HepG2 (cell line): ENCODE measurements around the gene KLHL36. TPM values are rescaled to one million over a fixed set of nuclear protein-coding genes. Genes with fewer than 3 reads are reported as not detected.
A peak's percentile ranks its signal among the peaks of the same experiment; 100 is the strongest.

ENCODE experiments used
- ATAC-seq: fragments of 200-7000 bp; cut with Tn5 transposase; 3 replicates; pipeline ENCODE4 v1.9.1; 2020; ENCODE audit warnings: mild to moderate bottlenecking, moderate library complexity
- BruUV-seq: library from RNA; stranded (reverse); fragments of 400-500 nt; replicated peaks from 2 replicates; lab custom pipeline; 2021; lab: Mats Ljungman, UMichigan
- CTCF ChIA-PET: fragments of 300-600 bp; formaldehyde crosslinking; extraction: SDS; loops from one replicate; lab custom pipeline; 2021; ENCODE audit warnings: low total read pairs, inconsistent platforms, low intra/inter-chr PET ratio; lab: Yijun Ruan, JAX
- POLR2A ChIA-PET: fragments of 350-600 bp; sonication (Branson Sonifier 250); formaldehyde crosslinking; loops from one replicate; lab custom pipeline; 2020; ENCODE audit warnings: antibody characterized with exemption, inconsistent platforms; lab: Yijun Ruan, JAX
- DNase-seq: peaks from one replicate; pipeline ENCODE4 v3.0.0-alpha.2; 2015; ENCODE audit warnings: low spot score
- FAIRE-seq: peaks from 3 replicates; lab custom pipeline; 2011; peaks lifted over from hg19 to GRCh38; lab: Jason Lieb, UNC
- H2AFZ ChIP-seq: one replicate; pipeline ENCODE4 v1.6.1; 2011; ENCODE audit warnings: low read length, inconsistent platforms
- H3K27ac ChIP-seq: fragments of 300-600 bp; 3 replicates; pipeline ENCODE4 v1.8.0; 2011; ENCODE audit warnings: mixed run types, mild to moderate bottlenecking, mixed read lengths, low read length, inconsistent platforms; ENCODE audit not compliant: insufficient read depth; ENCODE audit errors: extremely low read length
- H3K27me3 ChIP-seq, 2 experiments: fragments of 200-600 bp in 1 of 2; 2 replicates in 1 of 2; 3 replicates in 1 of 2; pipeline versions ENCODE4 v1.6.0 to v1.8.0; 2011; ENCODE audit warnings: low read length in 2 of 2, mild to moderate bottlenecking in 2 of 2, moderate library complexity in 2 of 2, inconsistent platforms in 1 of 2; ENCODE audit not compliant: insufficient read depth in 2 of 2, control insufficient read depth in 1 of 2
- H3K36me3 ChIP-seq, 2 experiments: fragments of 200-600 bp in 1 of 2; replicated peaks in 1 of 2; 2 replicates in 1 of 2; 3 replicates in 1 of 2; pipeline versions ENCODE4 v1.5.1 to v1.8.0; 2011; ENCODE audit warnings: low read length in 2 of 2, inconsistent platforms in 1 of 2; ENCODE audit not compliant: insufficient read depth in 2 of 2, control insufficient read depth in 1 of 2
- H3K4me1 ChIP-seq: 2 replicates; pipeline ENCODE4 v1.5.1; 2012; ENCODE audit warnings: low read length, inconsistent platforms; ENCODE audit not compliant: insufficient read depth
- H3K4me2 ChIP-seq: 2 replicates; pipeline ENCODE4 v1.6.0; 2011; ENCODE audit warnings: low read depth, low read length, inconsistent platforms
- H3K4me3 ChIP-seq, 3 experiments: fragments of 200-600 bp in 1 of 3; sonication (generic), shearing (Covaris generic) in 1 of 3; replicated peaks in 1 of 3; 2 replicates each; pipeline ENCODE4 v1.5.1; 2011 to 2016; ENCODE audit warnings: low read length in 3 of 3, inconsistent platforms in 2 of 3, low read depth in 2 of 3, mild to moderate bottlenecking in 2 of 3, control low read depth in 1 of 3, mixed read lengths in 1 of 3; ENCODE audit not compliant: insufficient read depth in 1 of 3
- H3K79me2 ChIP-seq: one replicate; pipeline ENCODE4 v1.6.1; 2011; ENCODE audit warnings: low read length, inconsistent platforms; ENCODE audit not compliant: insufficient read depth
- H3K9ac ChIP-seq: 2 replicates; pipeline ENCODE4 v1.6.0; 2011; ENCODE audit warnings: mild to moderate bottlenecking, low read depth, low read length, inconsistent platforms; ENCODE audit not compliant: insufficient read depth
- H3K9me3 ChIP-seq: 2 replicates; pipeline ENCODE4 v1.5.1; 2012; ENCODE audit warnings: mild to moderate bottlenecking, low read length
- H4K20me1 ChIP-seq: 2 replicates; pipeline ENCODE4 v1.6.0; 2011; ENCODE audit warnings: inconsistent platforms, mild to moderate bottlenecking, low read length, moderate library complexity; ENCODE audit not compliant: insufficient read depth
- LCORL ChIP-seq, 2 experiments: fragments of 450-650 bp in 1 of 2; sonication (generic) in 1 of 2; formaldehyde crosslinking in 1 of 2; IDR thresholded peaks; 2 replicates each; pipeline versions ENCODE4 v1.5.0 to v1.6.1; 2017 to 2020; ENCODE audit warnings: antibody characterized with exemption in 1 of 2, missing genetic modification reagents in 1 of 2
- RNF2 ChIP-seq: fragments of 450-650 bp; conservative IDR thresholded peaks from 2 replicates; pipeline ENCODE4 v1.6.1; 2016; ENCODE audit warnings: low read depth
- ZMYM3 ChIP-seq: sonication (generic); formaldehyde crosslinking; IDR thresholded peaks from 2 replicates; pipeline ENCODE4 v1.5.1; 2020; ENCODE audit warnings: mild to moderate bottlenecking, missing genetic modification reagents
- ZNF629 ChIP-seq: sonication (generic); formaldehyde crosslinking; conservative IDR thresholded peaks from 2 replicates; pipeline ENCODE4 v1.5.0; 2020; ENCODE audit warnings: missing genetic modification reagents
- WGBS: methylation state at CpG from one replicate; pipeline ENCODE4 v1.1.6; 2017; ENCODE audit warnings: low lambda C conversion rate; 5-methylcytosine and 5-hydroxymethylcytosine counted together
- in situ Hi-C: cut with HindIII; loops from 2 replicates; pipeline ENCODE4 v1.10.0; 2017; ENCODE audit warnings: low pct_unique_long_range_greater_than_20kb; ENCODE audit not compliant: extremely low pct_ligation_motif_present
- intact Hi-C: fragments of 100-400 bp; cut with micrococcal nuclease; formaldehyde crosslinking; loops from one replicate; pipeline ENCODE4 v1.10.0; 2022; ENCODE audit not compliant: unreplicated experiment
- polyA plus RNA-seq, 8 experiments: library from polyadenylated mRNA; depleted of rRNA in 3 of 8; stranded (reverse) in 7 of 8; unstranded in 1 of 8; fragments of >200 nt; fragmentation: Illumina TruSeq in 4 of 8; extraction: Trizol in 4 of 8; gene quantifications; 2 replicates each; pipeline versions ENCODE4 v1.2.1 to v1.2.3, GENCODE V29; 2011 to 2016; ENCODE audit warnings: low read depth in 4 of 8, missing spikeins in 1 of 8, mixed read lengths in 1 of 8; ENCODE audit not compliant: insufficient read depth in 1 of 8
- total RNA-seq, 5 experiments: library from RNA; depleted of rRNA; stranded (reverse); fragments of >200 nt; fragmentation: Illumina TruSeq; extraction: Trizol; gene quantifications; 2 replicates each; pipeline ENCODE4 v1.2.3, GENCODE V29; 2016; ENCODE audit warnings: low read depth in 1 of 5
- TF ChIP-seq, protein P1 (sequence below): IDR thresholded peaks from 2 replicates; pipeline ENCODE4 v1.6.1; 2016; ENCODE audit warnings: low read depth, control low read depth
- TF ChIP-seq, protein P2 (sequence below): sonication (generic); formaldehyde crosslinking; IDR thresholded peaks from 2 replicates; pipeline ENCODE4 v1.4.0; 2020; ENCODE audit warnings: missing genetic modification reagents

KLHL36 gene
- total and polyA plus RNA-seq, 2 of the 13 experiments (the other 11 are each of a cell fraction or from before 2014, with no cell fraction given): 24.3 to 26.0 TPM

DNA sequence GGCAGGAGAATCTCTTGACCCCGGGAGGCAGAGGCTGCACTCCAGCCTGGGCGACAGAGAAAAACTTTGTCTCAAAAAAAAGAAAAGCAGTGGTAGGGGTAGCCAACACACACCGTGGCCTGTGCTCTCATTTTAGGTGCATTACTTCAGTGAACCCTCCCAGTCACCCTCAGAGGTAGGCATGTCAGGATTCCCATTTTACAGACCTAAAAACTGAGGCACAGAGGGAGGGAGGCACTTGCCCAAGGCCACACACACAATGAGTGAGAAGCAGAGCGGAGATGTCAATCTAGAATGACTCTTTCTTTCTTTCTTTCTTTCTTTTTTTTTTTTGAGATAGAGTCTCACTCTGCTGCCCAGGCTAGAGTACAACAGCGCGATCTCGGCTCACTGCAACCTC lies 35.6 kb upstream of the KLHL36 start:
- TF ChIP-seq ZNF629 (CRISPR knock-in tag): peak; percentile 81
- 0 out of 2 replicates have a peak, but pooled peaks have one; percentile 15 for TF ChIP-seq ZMYM3 (CRISPR knock-in tag)
- TF ChIP-seq RNF2: no peak
- TF ChIP-seq LCORL (IDR thresholded peaks at IDR 0.05): no peak
- TF ChIP-seq LCORL (CRISPR knock-in tag; IDR thresholded peaks at IDR 0.05): no peak
- TF ChIP-seq, protein P1, sequence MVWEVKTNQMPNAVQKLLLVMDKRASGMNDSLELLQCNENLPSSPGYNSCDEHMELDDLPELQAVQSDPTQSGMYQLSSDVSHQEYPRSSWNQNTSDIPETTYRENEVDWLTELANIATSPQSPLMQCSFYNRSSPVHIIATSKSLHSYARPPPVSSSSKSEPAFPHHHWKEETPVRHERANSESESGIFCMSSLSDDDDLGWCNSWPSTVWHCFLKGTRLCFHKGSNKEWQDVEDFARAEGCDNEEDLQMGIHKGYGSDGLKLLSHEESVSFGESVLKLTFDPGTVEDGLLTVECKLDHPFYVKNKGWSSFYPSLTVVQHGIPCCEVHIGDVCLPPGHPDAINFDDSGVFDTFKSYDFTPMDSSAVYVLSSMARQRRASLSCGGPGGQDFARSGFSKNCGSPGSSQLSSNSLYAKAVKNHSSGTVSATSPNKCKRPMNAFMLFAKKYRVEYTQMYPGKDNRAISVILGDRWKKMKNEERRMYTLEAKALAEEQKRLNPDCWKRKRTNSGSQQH (CRISPR knock-in tag): no peak
- TF ChIP-seq, protein P2, sequence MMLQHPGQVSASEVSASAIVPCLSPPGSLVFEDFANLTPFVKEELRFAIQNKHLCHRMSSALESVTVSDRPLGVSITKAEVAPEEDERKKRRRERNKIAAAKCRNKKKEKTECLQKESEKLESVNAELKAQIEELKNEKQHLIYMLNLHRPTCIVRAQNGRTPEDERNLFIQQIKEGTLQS (CRISPR knock-in tag): no peak
- TF ChIP-seq, all 625 proteins: peak for 2
- no peak overlapping the region for H2AFZ ChIP-seq
- WGBS: 96% methylated on average over 7 of the region's 7 CpGs
- H3K27ac ChIP-seq: no peak overlapping the region
- no peaks in the 10 kb centered on the region; a peak in 1 of 5 replicates for H3K27me3 ChIP-seq
- H3K36me3 ChIP-seq: peaks cover 0 to 1% of the 10 kb centered on the region in 2 experiments; a peak in 2 of 5 replicates
- no peaks in the 10 kb centered on the region for H3K79me2 ChIP-seq
- in situ Hi-C loops: no loop called here
- no peak overlapping the region for H3K9ac ChIP-seq
- CTCF ChIA-PET: no interaction called here
- intact Hi-C loops: no loop called here
- no peak for FAIRE-seq
- no peak overlapping the region for H3K4me3 ChIP-seq
- no peak overlapping the region for H3K4me2 ChIP-seq
- no peak for DNase-seq
- POLR2A ChIA-PET: no interaction called here
- no TSS peak for BruUV-seq
- H3K4me1 ChIP-seq: peaks cover 20% of the 10 kb centered on the region
- H3K9me3 ChIP-seq: no peaks in the 10 kb centered on the region
- no peak for ATAC-seq
- H4K20me1 ChIP-seq: no peaks in the 10 kb centered on the region; the same call in 1 of the 2 replicates
